Left colon (tissue), 2 donors: ENCODE results near the gene DSCAM. TPM values are rescaled to one million over a fixed set of nuclear protein-coding genes. Genes with fewer than 3 reads are reported as not detected.
A peak's percentile ranks its signal among the peaks of the same experiment; 100 is the strongest.

ENCODE experiments used
- ATAC-seq: fragments of 200-7000 bp; cut with Tn5 transposase; one replicate; pipeline ENCODE4 v1.9.1; 2020; ENCODE audit warnings: mild to moderate bottlenecking, moderate library complexity
- DNase-seq, 2 donors: peaks; one replicate each; pipeline ENCODE4 v3.0.0-alpha.2; 2020
- intact Hi-C, 2 donors: fragments of 100-400 bp; cut with DNase I in 1 of 2; cut with micrococcal nuclease in 1 of 2; formaldehyde crosslinking; loops; one replicate each; pipeline versions ENCODE4 v1.11.2 to v1.14.0; 2022; cut with DNase I, micrococcal nuclease
- total RNA-seq, 2 donors: library from RNA; stranded (reverse); fragmentation: NEBNext Ultra II Directional; extraction: Animal tissue kit (Norgen Biotek cat#: 25700); gene quantifications; one replicate each; pipeline ENCODE4 v1.2.1, GENCODE V29; 2021
- donor health status: DM: no; HTN: no; CAD: no.
- donor health status: DM: yes; HTN: yes; CAD: no.

Gene DSCAM
- total RNA-seq, 2 donors from 2014 or later, result not detected

GRCh38 chr21:40517646-40518045, 329.3 kb downstream of the DSCAM start:
- DNase-seq, result no peak
- ATAC-seq, result no peak
- intact Hi-C loops, result no loop called here

GRCh38 chr21:40516335-40516734, 330.6 kb downstream of the DSCAM start:
- peak; percentile 17 to 27 for DNase-seq
- intact Hi-C loops, result no loop called here
- no peak for ATAC-seq

- intact Hi-C loops, result no loop called here
- DNase-seq (no peak), ATAC-seq (no peak)
Measured at GRCh38 chr21:40512590-40512989, 334.4 kb downstream of the DSCAM start.

GRCh38 chr21:40507978-40508377, 339.0 kb downstream of the DSCAM start:
- DNase-seq (no peak), ATAC-seq (no peak)
- intact Hi-C loops, result no loop called here

GRCh38 chr21:40505681-40506080, 341.3 kb downstream of the DSCAM start:
- no peak for ATAC-seq
- no peak for DNase-seq
- intact Hi-C loops, result no loop called here

- ATAC-seq (no peak), DNase-seq (no peak)
- intact Hi-C loops, result no loop called here
Measured at GRCh38 chr21:40505244-40505643, 341.7 kb downstream of the DSCAM start.

GRCh38 chr21:40504825-40505224, 342.1 kb downstream of the DSCAM start:
- intact Hi-C loops, result no loop called here

GRCh38 chr21:40496116-40496515, 350.8 kb downstream of the DSCAM start:
- DNase-seq, result no peak
- ATAC-seq, result no peak
- intact Hi-C loops, result no loop called here

More at GRCh38 chr21:40504825-40505224, 342.1 kb downstream of the DSCAM start:
- no peak for ATAC-seq
- DNase-seq, result no peak

GRCh38 chr21:40490408-40490807, 356.6 kb downstream of the DSCAM start:
- no peak for DNase-seq
- intact Hi-C loops, result no loop called here

GRCh38 chr21:40489001-40489400, 358.0 kb downstream of the DSCAM start:
- ATAC-seq (no peak), DNase-seq (no peak)
- intact Hi-C loops, result no loop called here

More at GRCh38 chr21:40490408-40490807, 356.6 kb downstream of the DSCAM start:
- no peak for ATAC-seq

- no peak for DNase-seq
- intact Hi-C loops, result no loop called here
- ATAC-seq, result no peak
Measured at GRCh38 chr21:40481764-40482163, 365.2 kb downstream of the DSCAM start.

GRCh38 chr21:40474513-40474912, 372.4 kb downstream of the DSCAM start:
- intact Hi-C loops, result no loop called here
- DNase-seq (no peak), ATAC-seq (no peak)

GRCh38 chr21:40472013-40472412, 374.9 kb downstream of the DSCAM start:
- no peak for ATAC-seq
- DNase-seq, result no peak
- intact Hi-C loops, result no loop called here

- DNase-seq, result no peak
- intact Hi-C loops, result no loop called here
- no peak for ATAC-seq
Measured at GRCh38 chr21:40471103-40471502, 375.9 kb downstream of the DSCAM start.

- intact Hi-C loops, result no loop called here
- ATAC-seq, result no peak
- no peak for DNase-seq
Measured at GRCh38 chr21:40466893-40467483, 380.0 kb downstream of the DSCAM start.

- DNase-seq (no peak), ATAC-seq (no peak)
- intact Hi-C loops, result no loop called here
Measured at GRCh38 chr21:40465382-40465781, 381.6 kb downstream of the DSCAM start.

GRCh38 chr21:40463176-40463575, 383.8 kb downstream of the DSCAM start:
- no peak for DNase-seq
- intact Hi-C loops, result no loop called here
- ATAC-seq, result no peak

- DNase-seq (no peak), ATAC-seq (no peak)
- intact Hi-C loops, result no loop called here
Measured at GRCh38 chr21:40461008-40461407, 385.9 kb downstream of the DSCAM start.

- intact Hi-C loops, result no loop called here
- no peak for ATAC-seq
- DNase-seq, result no peak
Measured at GRCh38 chr21:40457741-40458140, 389.2 kb downstream of the DSCAM start.

- intact Hi-C loops, result no loop called here
- ATAC-seq (no peak), DNase-seq (no peak)
Measured at GRCh38 chr21:40454057-40454456, 392.9 kb downstream of the DSCAM start.

- intact Hi-C loops, result no loop called here
- DNase-seq (no peak), ATAC-seq (no peak)
Measured at GRCh38 chr21:40453183-40453582, 393.8 kb downstream of the DSCAM start.
